Measurements from ENCODE around the gene CARD10. TPM values are rescaled to one million over a fixed set of nuclear protein-coding genes. Genes with fewer than 3 reads are reported as not detected.
A peak's percentile ranks its signal among the peaks of the same experiment; 100 is the strongest.

Gene CARD10
- total and polyA plus RNA-seq, 2 of the 13 experiments (the other 11 are each of a cell fraction or from before 2014, with no cell fraction given): 35.2 to 55.8 TPM

DNA sequence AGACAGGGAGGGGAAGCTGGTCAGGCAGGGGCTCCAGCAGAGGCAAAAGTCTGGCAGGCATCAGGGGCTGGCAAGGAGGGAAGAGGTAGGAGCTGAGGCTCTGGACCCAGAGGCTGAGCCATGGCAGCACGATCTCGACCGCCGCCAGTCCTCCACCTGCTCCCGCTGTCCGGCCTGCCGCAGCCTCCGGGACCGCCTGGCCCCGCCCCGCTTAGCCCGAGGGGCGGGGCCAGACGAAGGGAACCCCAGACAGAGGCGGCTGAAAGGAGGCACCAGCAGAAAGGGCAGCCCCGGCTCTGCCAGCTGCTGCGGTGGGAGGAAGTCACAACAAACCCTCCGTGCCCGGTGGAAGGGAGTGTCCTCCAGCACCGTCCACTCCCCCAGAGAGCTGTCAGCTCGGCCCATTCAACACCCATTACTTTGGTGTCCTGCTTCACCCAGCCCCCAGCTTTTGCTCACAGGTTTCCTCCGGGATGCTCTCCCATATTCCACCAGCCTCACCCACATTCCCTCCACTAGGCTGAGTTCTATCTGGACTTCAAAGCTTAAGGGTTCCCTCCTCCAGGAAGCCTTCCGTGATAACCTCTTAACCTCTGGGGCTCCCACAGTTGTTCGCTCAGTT lies 32.9 kb downstream of the CARD10 start, which contains the start of gene MFNG (continued):
- TF ChIP-seq, protein P1, sequence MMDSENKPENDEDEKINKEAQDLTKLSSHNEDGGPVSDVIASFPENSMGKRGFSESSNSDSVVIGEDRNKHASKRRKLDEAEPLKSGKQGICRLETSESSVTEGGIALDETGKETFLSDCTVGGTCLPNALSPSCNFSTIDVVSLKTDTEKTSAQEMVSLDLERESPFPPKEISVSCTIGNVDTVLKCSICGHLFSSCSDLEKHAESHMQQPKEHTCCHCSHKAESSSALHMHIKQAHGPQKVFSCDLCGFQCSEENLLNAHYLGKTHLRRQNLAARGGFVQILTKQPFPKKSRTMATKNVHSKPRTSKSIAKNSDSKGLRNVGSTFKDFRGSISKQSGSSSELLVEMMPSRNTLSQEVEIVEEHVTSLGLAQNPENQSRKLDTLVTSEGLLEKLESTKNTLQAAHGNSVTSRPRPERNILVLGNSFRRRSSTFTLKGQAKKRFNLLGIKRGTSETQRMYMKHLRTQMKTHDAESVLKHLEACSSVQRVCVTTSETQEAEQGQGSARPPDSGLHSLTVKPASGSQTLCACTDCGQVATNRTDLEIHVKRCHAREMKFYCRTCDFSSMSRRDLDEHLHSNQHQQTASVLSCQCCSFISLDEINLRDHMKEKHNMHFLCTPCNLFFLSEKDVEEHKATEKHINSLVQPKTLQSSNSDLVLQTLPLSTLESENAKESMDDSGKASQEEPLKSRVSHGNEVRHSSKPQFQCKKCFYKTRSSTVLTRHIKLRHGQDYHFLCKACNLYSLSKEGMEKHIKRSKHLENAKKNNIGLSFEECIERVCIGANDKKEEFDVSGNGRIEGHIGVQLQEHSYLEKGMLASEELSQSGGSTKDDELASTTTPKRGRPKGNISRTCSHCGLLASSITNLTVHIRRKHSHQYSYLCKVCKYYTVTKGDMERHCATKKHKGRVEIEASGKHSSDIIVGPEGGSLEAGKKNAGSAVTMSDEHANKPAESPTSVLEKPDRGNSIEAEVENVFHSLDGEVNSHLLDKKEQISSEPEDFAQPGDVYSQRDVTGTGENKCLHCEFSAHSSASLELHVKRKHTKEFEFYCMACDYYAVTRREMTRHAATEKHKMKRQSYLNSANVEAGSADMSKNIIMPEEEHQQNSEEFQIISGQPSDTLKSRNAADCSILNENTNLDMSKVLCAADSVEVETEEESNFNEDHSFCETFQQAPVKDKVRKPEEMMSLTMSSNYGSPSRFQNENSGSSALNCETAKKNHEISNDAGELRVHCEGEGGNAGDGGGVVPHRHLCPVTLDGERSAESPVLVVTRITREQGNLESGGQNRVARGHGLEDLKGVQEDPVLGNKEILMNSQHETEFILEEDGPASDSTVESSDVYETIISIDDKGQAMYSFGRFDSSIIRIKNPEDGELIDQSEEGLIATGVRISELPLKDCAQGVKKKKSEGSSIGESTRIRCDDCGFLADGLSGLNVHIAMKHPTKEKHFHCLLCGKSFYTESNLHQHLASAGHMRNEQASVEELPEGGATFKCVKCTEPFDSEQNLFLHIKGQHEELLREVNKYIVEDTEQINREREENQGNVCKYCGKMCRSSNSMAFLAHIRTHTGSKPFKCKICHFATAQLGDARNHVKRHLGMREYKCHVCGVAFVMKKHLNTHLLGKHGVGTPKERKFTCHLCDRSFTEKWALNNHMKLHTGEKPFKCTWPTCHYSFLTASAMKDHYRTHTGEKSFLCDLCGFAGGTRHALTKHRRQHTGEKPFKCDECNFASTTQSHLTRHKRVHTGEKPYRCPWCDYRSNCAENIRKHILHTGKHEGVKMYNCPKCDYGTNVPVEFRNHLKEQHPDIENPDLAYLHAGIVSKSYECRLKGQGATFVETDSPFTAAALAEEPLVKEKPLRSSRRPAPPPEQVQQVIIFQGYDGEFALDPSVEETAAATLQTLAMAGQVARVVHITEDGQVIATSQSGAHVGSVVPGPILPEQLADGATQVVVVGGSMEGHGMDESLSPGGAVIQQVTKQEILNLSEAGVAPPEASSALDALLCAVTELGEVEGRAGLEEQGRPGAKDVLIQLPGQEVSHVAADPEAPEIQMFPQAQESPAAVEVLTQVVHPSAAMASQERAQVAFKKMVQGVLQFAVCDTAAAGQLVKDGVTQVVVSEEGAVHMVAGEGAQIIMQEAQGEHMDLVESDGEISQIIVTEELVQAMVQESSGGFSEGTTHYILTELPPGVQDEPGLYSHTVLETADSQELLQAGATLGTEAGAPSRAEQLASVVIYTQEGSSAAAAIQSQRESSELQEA (CRISPR knock-in tag; IDR thresholded peaks at IDR 0.05; ENCODE audit: not compliant biosample characterization): no peak
- TF ChIP-seq LCORL (IDR thresholded peaks at IDR 0.05) (no peak), LCORL (CRISPR knock-in tag; IDR thresholded peaks at IDR 0.05) (no peak), TAF15 (IDR thresholded peaks at IDR 0.05; ENCODE audit: low read depth, low read length, poor library complexity, severe bottlenecking) (peak; percentile 57), ATRX (CRISPR knock-in tag; IDR thresholded peaks at IDR 0.05; ENCODE audit: borderline replicate concordance) (no peak), ZMYM3 (CRISPR knock-in tag; IDR thresholded peaks at IDR 0.05) (peak; percentile 83), ZNF383 (CRISPR knock-in tag; IDR thresholded peaks at IDR 0.05; ENCODE audit: borderline replicate concordance) (no peak), TEAD3 (CRISPR knock-in tag; optimal IDR thresholded peaks at IDR 0.05; ENCODE audit: borderline replicate concordance) (peak; percentile 96), ZNF557 (CRISPR knock-in tag; IDR thresholded peaks at IDR 0.05) (no peak), ESRRA (CRISPR knock-in tag; IDR thresholded peaks at IDR 0.05; ENCODE audit: low read depth) (no peak), MXD4 (CRISPR knock-in tag; IDR thresholded peaks at IDR 0.05) (no peak), HCFC1 (IDR thresholded peaks at IDR 0.05; ENCODE audit: low read depth, low read length) (no peak), ZNF230 (CRISPR knock-in tag; IDR thresholded peaks at IDR 0.05) (no peak), ZNF614 (CRISPR knock-in tag; IDR thresholded peaks at IDR 0.05; ENCODE audit: borderline replicate concordance) (no peak; the same call in 1 of the 2 replicates), REXO4 (CRISPR knock-in tag; IDR thresholded peaks at IDR 0.05; ENCODE audit: borderline replicate concordance) (no peak), ZNF619 (CRISPR knock-in tag; IDR thresholded peaks at IDR 0.05) (no peak)
- TF ChIP-seq, protein P2, sequence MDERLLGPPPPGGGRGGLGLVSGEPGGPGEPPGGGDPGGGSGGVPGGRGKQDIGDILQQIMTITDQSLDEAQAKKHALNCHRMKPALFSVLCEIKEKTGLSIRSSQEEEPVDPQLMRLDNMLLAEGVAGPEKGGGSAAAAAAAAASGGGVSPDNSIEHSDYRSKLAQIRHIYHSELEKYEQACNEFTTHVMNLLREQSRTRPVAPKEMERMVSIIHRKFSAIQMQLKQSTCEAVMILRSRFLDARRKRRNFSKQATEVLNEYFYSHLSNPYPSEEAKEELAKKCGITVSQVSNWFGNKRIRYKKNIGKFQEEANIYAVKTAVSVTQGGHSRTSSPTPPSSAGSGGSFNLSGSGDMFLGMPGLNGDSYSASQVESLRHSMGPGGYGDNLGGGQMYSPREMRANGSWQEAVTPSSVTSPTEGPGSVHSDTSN (CRISPR knock-in tag; IDR thresholded peaks at IDR 0.05): no peak
- TF ChIP-seq, protein P3, sequence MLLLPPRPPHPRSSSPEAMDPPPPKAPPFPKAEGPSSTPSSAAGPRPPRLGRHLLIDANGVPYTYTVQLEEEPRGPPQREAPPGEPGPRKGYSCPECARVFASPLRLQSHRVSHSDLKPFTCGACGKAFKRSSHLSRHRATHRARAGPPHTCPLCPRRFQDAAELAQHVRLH (CRISPR knock-in tag; IDR thresholded peaks at IDR 0.05; ENCODE audit: borderline replicate concordance, low read depth): no peak
- TF ChIP-seq, protein P4, sequence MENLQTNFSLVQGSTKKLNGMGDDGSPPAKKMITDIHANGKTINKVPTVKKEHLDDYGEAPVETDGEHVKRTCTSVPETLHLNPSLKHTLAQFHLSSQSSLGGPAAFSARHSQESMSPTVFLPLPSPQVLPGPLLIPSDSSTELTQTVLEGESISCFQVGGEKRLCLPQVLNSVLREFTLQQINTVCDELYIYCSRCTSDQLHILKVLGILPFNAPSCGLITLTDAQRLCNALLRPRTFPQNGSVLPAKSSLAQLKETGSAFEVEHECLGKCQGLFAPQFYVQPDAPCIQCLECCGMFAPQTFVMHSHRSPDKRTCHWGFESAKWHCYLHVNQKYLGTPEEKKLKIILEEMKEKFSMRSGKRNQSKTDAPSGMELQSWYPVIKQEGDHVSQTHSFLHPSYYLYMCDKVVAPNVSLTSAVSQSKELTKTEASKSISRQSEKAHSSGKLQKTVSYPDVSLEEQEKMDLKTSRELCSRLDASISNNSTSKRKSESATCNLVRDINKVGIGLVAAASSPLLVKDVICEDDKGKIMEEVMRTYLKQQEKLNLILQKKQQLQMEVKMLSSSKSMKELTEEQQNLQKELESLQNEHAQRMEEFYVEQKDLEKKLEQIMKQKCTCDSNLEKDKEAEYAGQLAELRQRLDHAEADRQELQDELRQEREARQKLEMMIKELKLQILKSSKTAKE (CRISPR knock-in tag; IDR thresholded peaks at IDR 0.05; ENCODE audit: borderline replicate concordance): no peak

All from HepG2 (cell line).